ENCODE data around the gene SCG3.

The SCG3 gene

GRCh38 chr15:51714911-51715310 lies 33.6 kb downstream of the SCG3 start:
- DNase-seq (ENCODE audit: low read depth): no peak
- TF ChIP-seq CTCF (IDR thresholded peaks at IDR 0.05; ENCODE audit: control insufficient read depth, extremely low read depth, insufficient read depth): no peak

GRCh38 chr15:51718219-51718618 lies 36.9 kb downstream of the SCG3 start:
- H3K4me3 ChIP-seq (ENCODE audit: low read depth, low read length): no peak overlapping the region
- no peak for DNase-seq (ENCODE audit: low read depth)
- no peak for TF ChIP-seq CTCF (IDR thresholded peaks at IDR 0.05; ENCODE audit: control insufficient read depth, extremely low read depth, insufficient read depth)

More at GRCh38 chr15:51714911-51715310, 33.6 kb downstream of the SCG3 start:
- no peak overlapping the region for H3K4me3 ChIP-seq (ENCODE audit: low read depth, low read length)

GRCh38 chr15:51718746-51719145 lies 37.4 kb downstream of the SCG3 start:
- no peak for TF ChIP-seq CTCF (IDR thresholded peaks at IDR 0.05; ENCODE audit: control insufficient read depth, extremely low read depth, insufficient read depth)
- no peak overlapping the region for H3K4me3 ChIP-seq (ENCODE audit: low read depth, low read length)
- no peak for DNase-seq (ENCODE audit: low read depth)

- DNase-seq (ENCODE audit: low read depth): no peak
- H3K4me3 ChIP-seq (ENCODE audit: low read depth, low read length): no peak overlapping the region
- no peak for TF ChIP-seq CTCF (IDR thresholded peaks at IDR 0.05; ENCODE audit: control insufficient read depth, extremely low read depth, insufficient read depth)
These were observed 39.1 kb downstream of the SCG3 start for GRCh38 chr15:51720201-51720995.

- DNase-seq (ENCODE audit: low read depth): no peak
- no peak overlapping the region for H3K4me3 ChIP-seq (ENCODE audit: low read depth, low read length)
- no peak for TF ChIP-seq CTCF (IDR thresholded peaks at IDR 0.05; ENCODE audit: control insufficient read depth, extremely low read depth, insufficient read depth)
These were observed 40.1 kb downstream of the SCG3 start for GRCh38 chr15:51721199-51721960.

GRCh38 chr15:51724199-51724598 lies 42.9 kb downstream of the SCG3 start:
- TF ChIP-seq CTCF (IDR thresholded peaks at IDR 0.05; ENCODE audit: control insufficient read depth, extremely low read depth, insufficient read depth): no peak
- no peak for DNase-seq (ENCODE audit: low read depth)
- H3K4me3 ChIP-seq (ENCODE audit: low read depth, low read length): no peak overlapping the region
